A673 (cell line): ENCODE measurements around the gene BCAR3.

ENCODE experiments used
- EZH2 ChIP-seq: fragments of 200-600 bp; sonication (generic); IDR thresholded peaks from 2 replicates; pipeline ENCODE4 v1.6.1; 2017; ENCODE audit warnings: borderline replicate concordance, low read depth, mild to moderate bottlenecking, mixed read lengths, antibody characterized with exemption, low read length; ENCODE audit not compliant: poor library complexity, severe bottlenecking
- TF ChIP-seq, protein P1 (sequence below): fragments of 300-800, 200-600 bp; sonication (generic); conservative IDR thresholded peaks from 2 replicates; pipeline ENCODE4 v1.5.1; 2017; ENCODE audit warnings: low read depth, mild to moderate bottlenecking, antibody characterized with exemption, low read length, moderate library complexity, mixed read lengths

DNA sequence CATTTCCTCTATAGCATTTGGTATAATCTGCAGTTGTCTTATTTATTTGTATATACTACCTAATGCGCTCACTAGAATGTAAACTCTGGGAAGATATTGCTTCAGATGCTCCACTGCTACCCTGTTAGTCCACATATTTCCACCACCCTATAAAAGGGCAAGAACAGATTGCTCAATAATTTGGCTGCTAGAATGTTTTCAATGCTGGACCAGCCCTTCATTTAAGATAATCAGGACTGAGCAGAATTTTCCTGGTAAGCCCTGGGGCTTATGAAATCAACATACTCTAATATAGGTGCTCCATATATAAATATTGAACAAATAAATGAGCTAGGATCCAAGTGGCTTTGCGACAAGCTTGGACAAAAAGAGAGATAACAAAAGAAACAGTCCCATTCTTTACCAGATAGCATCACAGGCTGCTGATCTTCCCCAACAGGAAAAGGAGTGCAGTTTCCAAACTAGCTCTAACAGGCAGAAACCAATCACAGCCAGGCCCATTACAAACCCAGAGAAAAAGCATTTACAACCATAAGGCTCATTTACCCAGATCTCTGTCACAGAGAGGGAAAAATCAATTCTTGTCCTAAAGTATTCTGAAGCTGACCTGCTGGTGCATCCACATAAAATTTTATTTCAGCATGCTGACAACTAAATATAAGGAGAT is 8.3 kb downstream of the BCAR3 start:
- TF ChIP-seq, protein P1, sequence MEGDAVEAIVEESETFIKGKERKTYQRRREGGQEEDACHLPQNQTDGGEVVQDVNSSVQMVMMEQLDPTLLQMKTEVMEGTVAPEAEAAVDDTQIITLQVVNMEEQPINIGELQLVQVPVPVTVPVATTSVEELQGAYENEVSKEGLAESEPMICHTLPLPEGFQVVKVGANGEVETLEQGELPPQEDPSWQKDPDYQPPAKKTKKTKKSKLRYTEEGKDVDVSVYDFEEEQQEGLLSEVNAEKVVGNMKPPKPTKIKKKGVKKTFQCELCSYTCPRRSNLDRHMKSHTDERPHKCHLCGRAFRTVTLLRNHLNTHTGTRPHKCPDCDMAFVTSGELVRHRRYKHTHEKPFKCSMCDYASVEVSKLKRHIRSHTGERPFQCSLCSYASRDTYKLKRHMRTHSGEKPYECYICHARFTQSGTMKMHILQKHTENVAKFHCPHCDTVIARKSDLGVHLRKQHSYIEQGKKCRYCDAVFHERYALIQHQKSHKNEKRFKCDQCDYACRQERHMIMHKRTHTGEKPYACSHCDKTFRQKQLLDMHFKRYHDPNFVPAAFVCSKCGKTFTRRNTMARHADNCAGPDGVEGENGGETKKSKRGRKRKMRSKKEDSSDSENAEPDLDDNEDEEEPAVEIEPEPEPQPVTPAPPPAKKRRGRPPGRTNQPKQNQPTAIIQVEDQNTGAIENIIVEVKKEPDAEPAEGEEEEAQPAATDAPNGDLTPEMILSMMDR = no peak
- TF ChIP-seq EZH2 = no peak
